Measurements from ENCODE around the gene SYNPO2L.
"Not testable (repeated sequence)": the region's sequence is repeated elsewhere in the genome, so short reads cannot be mapped to it uniquely, and the experiment has no call there.

The SYNPO2L gene

GRCh38 chr10:73655990-73656298 lies at the start of gene SYNPO2L:
SYNPO2L (minus strand) TSS chr10:73656029; CDS start chr10:73655922, 107 bp downstream.
- no peak for DNase-seq (ENCODE audit: low read depth in 2 of 2, low spot score in 1 of 2)

GRCh38 chr10:73703924-73704323 lies 48.1 kb upstream of the SYNPO2L start:
- not testable (repeated sequence) for DNase-seq (ENCODE audit: low read depth in 2 of 2, low spot score in 1 of 2)

DNA sequence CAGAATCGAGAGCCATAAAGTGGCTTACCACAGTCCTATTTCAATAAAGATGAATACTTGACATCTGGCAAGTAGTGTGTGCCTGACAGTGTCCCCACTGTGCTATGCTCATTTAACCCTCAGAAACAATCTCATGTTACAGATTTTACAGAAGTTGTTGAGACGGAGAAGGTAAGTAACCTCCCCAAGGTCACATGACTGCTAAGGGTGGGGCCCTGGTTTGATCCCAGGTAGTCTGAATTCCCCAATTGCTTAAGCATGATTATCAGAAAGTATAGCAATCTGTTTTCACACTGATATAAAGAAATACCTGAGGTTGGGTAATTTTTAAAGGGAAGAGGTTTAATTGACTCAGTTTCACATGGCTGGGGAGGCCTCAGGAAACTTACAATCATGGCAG lies 43.0 kb upstream of the SYNPO2L start:
- DNase-seq (ENCODE audit: low read depth in 2 of 2, low spot score in 1 of 2) = not testable (repeated sequence)

GRCh38 chr10:73697675-73698159 lies 41.9 kb upstream of the SYNPO2L start, which contains the start of gene AGAP5:
AGAP5 (minus strand) TSS chr10:73698109; CDS start chr10:73697755, 354 bp downstream.
- not testable (repeated sequence) for DNase-seq (ENCODE audit: low read depth in 2 of 2, low spot score in 1 of 2)

DNA sequence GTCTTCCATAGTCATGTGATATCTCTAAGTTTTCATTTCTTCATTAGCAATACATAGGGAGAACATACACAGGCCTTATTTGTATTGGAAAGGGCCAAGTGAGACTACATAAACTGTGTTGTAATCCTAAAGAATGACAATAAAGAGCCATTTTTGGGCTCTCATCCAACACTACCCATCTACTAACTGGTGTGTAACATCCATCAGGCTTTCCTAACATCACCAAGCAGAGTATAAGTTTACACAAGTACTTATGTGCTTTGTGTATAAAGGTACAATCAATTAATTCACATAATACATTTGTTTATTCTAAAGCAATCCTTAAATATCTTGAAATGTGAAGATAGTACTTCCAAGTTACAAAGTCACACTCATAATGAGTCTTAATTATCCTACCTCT lies 39.5 kb upstream of the SYNPO2L start:
- not testable (repeated sequence) for DNase-seq (ENCODE audit: low read depth in 2 of 2, low spot score in 1 of 2)

GRCh38 chr10:73690755-73691154 lies 34.9 kb upstream of the SYNPO2L start:
- not testable (repeated sequence) for DNase-seq (ENCODE audit: low read depth in 2 of 2, low spot score in 1 of 2)

GRCh38 chr10:73689596-73689995 lies 33.8 kb upstream of the SYNPO2L start:
- not testable (repeated sequence) for DNase-seq (ENCODE audit: low read depth in 2 of 2, low spot score in 1 of 2)

- DNase-seq (ENCODE audit: low read depth in 2 of 2, low spot score in 1 of 2) = not testable (repeated sequence)
Measured at GRCh38 chr10:73687641-73688040, 31.8 kb upstream of the SYNPO2L start.

GRCh38 chr10:73674546-73674945 lies 18.7 kb upstream of the SYNPO2L start:
- not testable (repeated sequence) for DNase-seq (ENCODE audit: low read depth in 2 of 2, low spot score in 1 of 2)

GRCh38 chr10:73668378-73668777 lies 12.5 kb upstream of the SYNPO2L start:
- not testable (repeated sequence) for DNase-seq (ENCODE audit: low read depth in 2 of 2, low spot score in 1 of 2)

DNA sequence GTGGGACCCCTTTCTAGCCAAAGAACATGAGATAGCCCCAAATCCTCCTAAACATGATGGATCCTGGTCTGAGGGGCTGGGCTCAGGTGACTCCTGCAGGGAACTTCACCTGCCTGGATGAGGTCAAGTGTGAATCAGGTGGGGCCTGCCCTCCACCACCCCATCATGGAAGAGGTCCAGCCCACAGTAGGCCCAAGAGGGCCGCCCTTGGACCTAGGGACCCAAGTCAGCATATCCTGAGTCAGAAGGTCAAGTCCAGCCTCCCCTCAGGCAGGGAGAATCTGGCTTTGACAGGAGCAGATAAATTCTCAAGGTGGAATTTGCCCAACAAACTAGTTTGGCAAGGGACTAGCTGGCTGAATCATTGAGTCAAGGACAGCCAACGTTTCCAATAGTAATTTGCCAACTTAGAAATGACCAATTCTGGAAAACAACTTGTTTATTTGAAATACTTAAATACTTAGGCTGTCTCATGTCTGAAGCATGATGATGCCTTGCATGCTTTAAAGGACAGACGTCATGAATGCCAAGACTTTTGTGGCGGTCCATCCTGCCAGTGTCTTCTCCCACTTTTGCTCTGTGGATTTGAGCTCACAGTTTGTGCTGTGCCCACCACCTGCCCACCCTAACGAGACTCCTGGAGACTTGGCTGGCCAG lies 10.5 kb upstream of the SYNPO2L start:
- not testable (repeated sequence) for DNase-seq (ENCODE audit: low read depth in 2 of 2, low spot score in 1 of 2)

DNA sequence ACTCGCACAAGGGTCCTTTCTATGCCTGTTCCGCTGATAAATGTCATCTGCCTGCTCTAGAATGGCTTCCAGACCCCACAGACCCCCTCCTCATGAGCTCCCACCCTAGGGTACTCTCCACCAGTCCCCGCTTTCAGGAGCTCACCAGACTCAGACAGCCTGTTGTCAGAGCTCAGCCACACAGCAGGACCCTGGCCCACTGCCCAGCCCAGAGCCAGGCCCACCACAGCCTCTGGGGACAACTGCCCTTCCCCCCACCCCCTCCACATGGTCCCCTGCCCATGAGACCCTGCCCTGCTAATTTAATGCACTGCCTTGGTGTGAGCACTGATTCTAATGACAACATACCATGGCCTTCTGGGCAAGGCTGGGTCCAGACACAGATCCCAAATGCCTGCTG lies 9.8 kb upstream of the SYNPO2L start:
- DNase-seq (ENCODE audit: low read depth in 2 of 2, low spot score in 1 of 2) = not testable (repeated sequence)

- DNase-seq (ENCODE audit: low read depth in 2 of 2, low spot score in 1 of 2) = not testable (repeated sequence)
Measured at GRCh38 chr10:73664156-73665040, 8.6 kb upstream of the SYNPO2L start.

DNA sequence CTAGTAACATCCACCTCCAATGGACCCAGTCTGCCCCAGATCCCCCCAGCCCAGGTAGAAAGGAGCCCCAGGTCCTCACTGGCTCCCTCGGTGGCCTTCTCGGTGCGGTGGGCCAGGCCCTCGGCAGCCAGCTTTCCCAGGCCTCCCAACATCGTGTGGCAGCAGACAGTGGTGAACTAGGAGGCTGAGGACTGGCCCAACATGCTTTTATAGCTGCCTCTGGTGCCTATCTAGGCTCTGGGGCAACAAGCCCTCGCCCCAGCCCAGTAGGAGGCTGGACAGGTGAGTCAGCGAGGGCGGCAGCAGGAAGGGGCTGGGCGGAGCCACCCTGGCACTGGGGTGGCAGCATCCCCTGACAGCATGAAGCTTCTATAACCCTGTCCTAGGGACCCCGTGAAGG lies 7.8 kb upstream of the SYNPO2L start:
- DNase-seq (ENCODE audit: low read depth in 2 of 2, low spot score in 1 of 2) = not testable (repeated sequence)

GRCh38 chr10:73662705-73663104 lies 6.9 kb upstream of the SYNPO2L start:
- DNase-seq (ENCODE audit: low read depth in 2 of 2, low spot score in 1 of 2) = not testable (repeated sequence)

- no peak for DNase-seq (ENCODE audit: low read depth in 2 of 2, low spot score in 1 of 2)
Measured at GRCh38 chr10:73655257-73655989, 406 bp downstream of the SYNPO2L start.

GRCh38 chr10:73653701-73654100 lies 2.1 kb downstream of the SYNPO2L start:
- no peak for DNase-seq (ENCODE audit: low read depth in 2 of 2, low spot score in 1 of 2)

GRCh38 chr10:73653195-73653594 lies 2.6 kb downstream of the SYNPO2L start:
- no peak for DNase-seq (ENCODE audit: low read depth in 2 of 2, low spot score in 1 of 2)

- no peak for DNase-seq (ENCODE audit: low read depth in 2 of 2, low spot score in 1 of 2)
Measured at GRCh38 chr10:73650537-73651331, 5.1 kb downstream of the SYNPO2L start.

DNA sequence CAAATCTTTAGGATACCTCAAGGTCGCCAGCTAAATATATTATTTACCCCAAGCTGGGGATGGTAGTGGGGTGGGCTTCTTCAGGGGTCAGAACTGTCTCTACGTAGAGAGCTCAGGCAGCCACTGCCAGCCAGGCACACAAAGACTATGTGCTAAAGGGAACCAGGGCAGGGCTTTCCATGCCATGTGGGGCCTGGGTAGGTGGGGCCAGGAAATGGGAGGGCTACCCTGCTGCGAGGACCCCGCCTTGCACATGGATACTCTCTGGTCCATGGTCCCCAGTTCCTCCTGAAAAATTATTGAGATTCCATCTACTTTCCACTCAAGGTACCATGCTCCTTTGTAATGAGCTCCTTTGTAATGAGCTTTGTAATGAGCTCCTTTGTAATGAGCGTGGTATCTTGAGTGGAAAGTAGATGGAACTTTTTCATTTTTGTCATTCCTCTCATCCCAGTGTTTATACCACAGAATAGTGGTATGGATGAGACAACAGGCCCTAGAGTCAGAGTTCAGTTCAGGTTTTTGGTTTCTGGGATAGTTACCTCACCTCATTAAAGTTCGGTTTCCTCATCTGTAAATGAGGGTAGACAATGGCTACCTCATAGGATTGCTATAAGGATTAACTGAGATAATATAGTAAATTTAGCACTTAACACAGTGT lies 5.8 kb downstream of the SYNPO2L start:
- DNase-seq (ENCODE audit: low read depth in 2 of 2, low spot score in 1 of 2) = no peak

Data from stimulated activated CD8-positive, alpha-beta memory T cell treated with anti-CD3 and anti-CD28 coated beads, Interleukin-4, amount 100 ng/mL, for 4 hours (primary cell).